LNCAP (cell line): ENCODE results near the gene DPP7.

Source experiments
- CTCF ChIP-seq: fragments of 450-650 bp; IDR thresholded peaks from 2 replicates; pipeline ENCODE4 v1.5.1; 2017; ENCODE audit warnings: mild to moderate bottlenecking

Gene DPP7

DNA sequence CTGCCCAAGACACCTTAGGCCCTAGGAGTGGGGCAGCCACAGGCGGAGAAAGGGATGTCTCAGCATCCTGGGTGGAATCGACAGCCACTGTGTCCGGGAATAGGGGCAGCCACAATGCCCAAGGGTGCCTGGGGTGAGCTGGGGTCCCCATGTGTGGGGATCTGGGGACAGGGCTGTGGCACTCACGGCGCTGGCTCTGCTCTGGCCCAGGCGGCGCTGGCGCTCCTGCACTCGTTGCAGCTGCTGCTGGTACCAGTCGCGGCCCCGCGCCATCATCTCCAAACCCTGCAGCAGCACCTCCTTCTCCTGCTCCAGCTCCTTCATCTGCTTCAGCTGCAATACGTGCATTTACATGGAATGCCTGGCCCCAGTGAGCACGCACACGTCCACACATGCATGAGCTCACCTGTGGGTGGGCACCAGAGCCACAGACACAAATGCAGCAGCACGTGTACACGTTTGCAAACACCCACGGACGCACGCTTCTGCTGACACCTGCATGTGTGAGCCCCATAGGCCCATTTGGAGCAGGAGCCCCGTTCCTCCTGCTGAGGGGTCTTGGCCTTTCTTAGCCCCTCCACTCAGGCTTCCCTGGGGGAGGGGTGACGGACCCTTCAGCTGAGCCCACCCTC lies 49.1 kb downstream of the DPP7 start:
- TF ChIP-seq CTCF, result no peak

GRCh38 chr9:137064880-137065164 lies 49.7 kb downstream of the DPP7 start:
- TF ChIP-seq CTCF, result no peak

- TF ChIP-seq CTCF, result peak; percentile 97
These were observed 50.3 kb downstream of the DPP7 start for GRCh38 chr9:137064027-137064879.

- TF ChIP-seq CTCF, result no peak
These were observed 51.1 kb downstream of the DPP7 start for GRCh38 chr9:137063311-137064026.

- no peak for TF ChIP-seq CTCF
These were observed 52.1 kb downstream of the DPP7 start for GRCh38 chr9:137062384-137062783.
